GM19238 (cell line): ENCODE measurements around the gene GLYAT.

ENCODE experiments used
- DNase-seq: peaks from one replicate; pipeline ENCODE4 v3.0.0; 2011; ENCODE audit warnings: low spot score; ENCODE audit not compliant: insufficient read length

Gene GLYAT

GRCh38 chr11:58731819-58732218, at the start of gene GLYAT:
Gene GLYAT (minus strand): TSS chr11:58731943. CDS start chr11:58724496, 7,447 bp downstream.
- DNase-seq, result no peak

- no peak for DNase-seq
These were observed 49.6 kb upstream of the GLYAT start for GRCh38 chr11:58781345-58781744.

DNA sequence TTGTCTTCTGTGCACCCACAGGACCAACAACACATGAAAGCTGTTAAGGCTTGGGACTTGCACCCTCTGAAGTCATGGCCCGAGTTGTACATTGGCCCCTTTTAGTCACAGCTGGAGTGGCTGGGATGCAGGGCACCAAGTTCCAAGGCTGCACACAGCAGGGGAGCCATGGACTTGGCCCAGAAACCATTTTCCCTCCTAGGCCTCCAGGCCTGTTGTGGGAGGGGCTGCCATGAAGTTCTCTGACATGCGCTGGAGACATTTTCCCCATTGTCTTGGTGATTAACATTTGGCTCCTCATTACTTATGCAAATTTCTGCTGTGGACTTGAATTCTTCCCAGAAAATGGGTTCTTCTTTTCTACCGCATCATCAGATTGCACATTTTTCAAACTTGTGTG, 48.8 kb upstream of the GLYAT start:
- DNase-seq, result no peak

- DNase-seq, result no peak
These were observed 45.4 kb upstream of the GLYAT start for GRCh38 chr11:58776891-58777710.

DNA sequence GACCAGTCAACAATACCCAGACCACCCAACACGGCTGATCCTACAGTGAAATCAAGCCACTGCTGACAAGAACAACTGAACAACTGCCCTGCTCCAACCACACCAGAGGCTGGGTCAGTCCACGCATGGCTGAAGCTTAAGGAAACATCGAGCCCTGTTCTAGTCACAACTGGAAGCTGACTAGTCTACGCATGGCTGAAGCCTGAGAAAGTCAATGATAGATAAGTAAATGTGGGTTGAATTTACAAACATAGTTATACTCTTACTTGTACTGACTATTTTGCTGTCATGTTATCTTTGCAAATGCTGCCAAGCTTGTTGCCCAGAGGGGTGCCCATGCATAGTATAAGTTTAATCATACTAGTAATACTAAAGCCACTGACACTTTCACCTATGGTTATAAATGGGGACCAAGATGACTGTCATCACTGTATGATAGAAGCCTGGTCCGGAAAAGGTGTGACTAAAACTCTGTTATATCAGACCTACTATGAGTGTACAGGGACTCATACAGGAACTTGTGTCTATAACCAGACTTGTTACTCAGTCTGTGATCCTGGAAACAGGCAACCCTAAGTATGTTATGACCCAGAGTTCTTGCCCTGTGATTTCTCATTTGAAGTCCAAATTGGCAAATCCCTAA, 43.4 kb upstream of the GLYAT start:
- no peak for DNase-seq

DNA sequence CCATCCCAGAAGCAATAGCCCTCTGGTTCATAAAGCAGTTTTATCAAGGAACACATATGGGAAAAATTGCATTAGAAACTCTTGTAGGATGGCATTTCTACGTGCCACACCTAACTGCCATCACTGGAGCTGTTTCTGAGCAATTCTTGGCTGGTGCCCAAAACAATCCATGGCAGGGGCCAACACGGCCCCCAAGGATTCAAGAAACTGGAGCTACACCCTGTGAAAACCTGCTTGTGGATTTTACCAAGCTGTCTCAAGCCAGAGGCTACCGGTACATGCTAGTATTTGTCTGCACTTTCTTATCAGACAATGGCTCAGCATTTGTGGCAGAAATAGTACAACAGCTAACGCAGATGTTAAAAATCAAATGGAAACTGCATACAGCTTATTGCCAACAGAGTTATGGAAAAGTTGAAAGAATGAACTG, 42.4 kb upstream of the GLYAT start:
- no peak for DNase-seq

GRCh38 chr11:58773337-58773736, 41.6 kb upstream of the GLYAT start:
- no peak for DNase-seq

DNA sequence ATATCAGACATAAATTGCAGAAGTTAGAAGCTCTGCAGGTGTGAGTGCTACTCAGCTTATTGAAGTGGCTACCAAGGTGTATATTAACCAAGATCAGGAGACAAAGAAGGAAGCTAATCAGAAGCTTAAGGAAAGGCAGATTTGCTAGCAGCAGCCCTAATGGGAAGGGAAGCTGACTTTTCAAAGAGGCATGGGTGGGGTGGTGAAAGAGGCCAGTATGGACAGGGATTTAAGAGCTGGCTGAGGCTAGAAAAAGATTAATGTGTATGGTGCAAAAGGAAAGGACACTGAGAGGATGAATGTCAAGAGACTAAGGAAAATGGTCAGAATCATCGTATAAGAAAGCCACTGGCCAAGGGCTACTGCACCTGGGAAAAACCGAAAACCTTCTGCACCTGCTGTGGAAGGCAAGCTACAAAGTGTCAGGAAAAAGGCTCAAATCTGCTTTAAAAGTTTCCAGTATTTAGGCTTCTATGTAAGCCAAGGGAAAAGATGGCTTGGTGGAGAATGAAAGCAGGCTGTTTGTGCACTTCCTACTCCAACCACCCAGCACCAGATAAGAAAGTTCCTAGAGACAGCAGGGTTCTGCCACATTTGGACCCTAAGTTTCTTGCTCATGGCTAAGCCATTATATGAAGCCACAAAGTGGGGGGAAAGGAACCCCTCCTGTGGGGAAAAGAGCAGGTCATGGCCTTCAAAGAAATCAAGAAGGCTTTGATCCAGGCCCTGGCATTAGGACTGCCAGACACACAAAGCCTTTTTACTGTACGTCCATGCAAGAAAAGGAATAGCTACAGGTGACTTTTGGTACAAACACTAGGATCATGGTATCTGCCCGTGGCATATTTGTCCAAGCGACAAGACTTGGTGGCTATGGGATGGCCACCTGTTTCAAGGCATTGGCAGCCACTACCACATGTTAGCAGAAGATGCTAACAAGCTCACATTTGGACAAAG, 40.9 kb upstream of the GLYAT start:
- no peak for DNase-seq

- no peak for DNase-seq
These were observed 39.7 kb upstream of the GLYAT start for GRCh38 chr11:58771458-58771855.

DNA sequence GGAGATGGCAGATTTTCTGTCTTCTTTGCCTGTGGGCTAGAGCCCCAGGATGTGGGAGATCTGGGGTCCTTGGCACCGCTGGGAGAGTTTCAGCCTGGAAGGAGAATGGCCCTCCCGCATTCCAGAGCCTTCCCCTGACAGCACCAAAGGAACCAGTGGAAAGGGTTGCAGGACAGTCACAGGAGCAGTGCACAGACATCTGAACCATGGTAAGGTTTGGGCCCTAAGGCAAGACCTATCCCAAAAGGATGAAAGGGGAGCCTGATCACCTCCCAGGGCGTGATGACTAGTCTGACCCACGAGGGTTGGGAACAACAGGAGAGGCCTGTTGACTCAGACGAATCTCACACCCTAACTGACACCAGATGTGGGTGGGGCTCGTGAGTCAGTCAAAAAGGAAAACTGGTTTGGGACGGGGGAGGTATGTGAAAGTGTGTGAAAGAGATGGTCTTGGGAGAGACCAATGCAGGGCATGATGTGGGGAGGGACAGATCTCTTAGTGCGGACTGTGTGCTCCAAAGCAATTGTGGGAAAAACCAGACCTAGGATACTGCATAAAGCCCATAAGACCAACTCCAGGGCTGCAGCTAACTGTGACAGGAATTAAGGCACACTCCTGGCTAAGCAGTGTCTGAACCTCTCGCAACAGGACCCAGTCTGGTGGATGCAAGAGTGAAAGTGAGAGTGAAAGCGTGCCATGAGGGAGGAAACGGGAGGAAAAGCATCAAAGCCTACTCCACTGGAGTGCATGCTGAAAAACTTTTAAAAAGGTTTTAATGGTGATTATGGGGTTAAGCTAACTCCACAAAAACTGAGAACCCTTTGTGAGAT, 39.1 kb upstream of the GLYAT start:
- no peak for DNase-seq

- no peak for DNase-seq
These were observed 38.4 kb upstream of the GLYAT start for GRCh38 chr11:58770166-58770565.

GRCh38 chr11:58769308-58769707, 37.6 kb upstream of the GLYAT start:
- DNase-seq, result no peak

DNA sequence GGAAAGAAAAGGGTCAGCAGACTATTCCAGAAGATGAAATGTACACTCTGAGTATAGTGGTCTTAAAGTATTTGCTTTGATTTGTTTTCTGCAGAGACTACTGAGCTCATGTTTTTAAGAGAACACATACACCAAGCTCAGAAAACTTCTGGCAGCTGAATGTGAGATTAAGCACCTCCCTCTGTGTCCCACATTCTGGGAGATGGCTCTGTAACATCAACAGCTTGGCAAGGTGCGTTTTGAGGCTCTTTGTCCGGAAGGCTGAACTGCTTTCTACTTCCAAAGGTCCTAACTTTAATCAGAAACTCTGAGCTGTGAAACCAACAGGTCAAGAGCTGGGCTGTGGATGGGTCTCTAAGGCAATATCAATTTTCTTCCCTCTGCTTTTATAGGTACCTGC, 36.4 kb upstream of the GLYAT start:
- DNase-seq, result no peak

GRCh38 chr11:58765078-58765477, 33.3 kb upstream of the GLYAT start:
- no peak for DNase-seq

DNA sequence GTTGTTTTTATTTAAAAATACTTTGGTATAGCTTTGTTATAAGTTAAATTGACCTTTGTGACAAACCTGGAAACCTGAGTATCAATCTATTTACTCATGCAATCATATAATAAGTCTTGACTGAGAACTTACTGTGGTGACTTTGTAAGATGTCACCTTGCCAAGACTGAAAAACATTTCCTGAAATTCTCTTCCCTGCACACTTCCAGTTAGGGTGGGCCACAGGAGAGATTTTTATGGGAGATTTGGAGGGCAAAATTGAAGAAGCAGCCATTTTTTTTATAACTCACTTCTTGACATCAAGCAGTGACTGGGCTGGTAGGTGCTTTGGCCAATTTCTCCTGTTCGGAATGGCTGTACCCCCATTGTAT, 31.4 kb upstream of the GLYAT start:
- DNase-seq, result no peak

DNA sequence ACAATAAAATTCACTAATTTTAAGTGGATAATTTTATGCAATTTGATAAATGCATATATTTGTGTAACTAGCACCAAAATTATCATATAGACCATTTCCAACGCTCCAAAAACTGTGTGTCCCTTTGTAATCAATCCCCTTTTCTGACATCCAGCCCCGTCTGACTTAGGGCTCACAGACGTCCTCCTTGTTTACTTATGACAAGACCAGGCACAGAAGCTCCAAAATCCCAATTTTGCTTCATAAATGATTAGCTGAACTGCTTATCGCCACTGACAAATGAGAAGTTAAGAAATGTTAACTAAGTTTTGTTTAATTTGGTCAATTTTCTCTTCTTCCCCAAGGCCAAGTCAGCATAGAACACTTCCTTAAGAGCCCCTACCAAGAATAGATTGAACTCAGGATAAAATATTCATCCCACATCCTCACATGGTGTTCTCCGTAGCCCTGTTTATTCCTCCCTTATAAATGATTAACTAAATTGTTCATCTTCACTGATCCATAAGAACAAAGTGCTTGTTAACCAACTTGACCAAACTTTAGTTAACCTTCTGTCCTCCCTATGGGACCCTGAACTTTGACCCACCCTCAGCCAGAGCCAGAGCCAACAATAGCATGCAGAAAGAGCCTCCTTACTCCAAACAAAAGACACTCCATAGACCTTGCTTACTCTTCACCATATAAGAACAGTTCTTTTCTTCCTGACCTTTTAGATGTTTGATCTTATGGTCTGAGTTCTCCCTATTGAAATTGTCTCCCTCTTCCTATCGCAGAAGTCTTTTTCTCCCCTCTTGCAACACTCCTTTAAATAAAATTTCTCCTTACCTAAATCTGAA, 30.8 kb upstream of the GLYAT start:
- no peak for DNase-seq

DNA sequence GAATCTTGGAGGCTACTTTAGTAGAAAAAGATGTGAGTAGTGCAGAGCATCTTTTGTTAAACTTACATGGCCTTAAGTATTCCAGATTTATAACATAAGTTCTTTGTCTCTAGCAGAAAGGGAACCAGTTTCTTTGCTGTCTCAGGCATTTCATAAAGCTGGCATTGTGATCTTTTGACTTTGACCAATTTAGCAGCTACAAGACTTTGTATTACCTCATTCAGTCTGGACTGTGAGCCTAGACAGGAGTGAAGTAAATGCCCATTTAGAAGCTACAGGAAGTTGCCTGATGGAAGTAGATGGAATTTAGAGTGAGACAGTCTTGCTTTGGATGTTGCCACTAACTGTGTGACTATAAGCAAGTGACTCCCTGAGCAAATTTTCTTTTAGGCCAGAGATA, 25.7 kb upstream of the GLYAT start:
- no peak for DNase-seq

- DNase-seq, result no peak
These were observed 14.1 kb upstream of the GLYAT start for GRCh38 chr11:58745705-58746364.

- DNase-seq, result no peak
These were observed 13.4 kb upstream of the GLYAT start for GRCh38 chr11:58744988-58745704.
